Astrocyte (in vitro differentiated cells and primary cell): ENCODE measurements around the gene IP6K2. TPM values are rescaled to one million over a fixed set of nuclear protein-coding genes. Genes with fewer than 3 reads are reported as not detected.

Experiments used
- DNase-seq: peaks from one replicate; pipeline ENCODE4 v3.0.0-alpha.2; 2010; ENCODE audit warnings: low read depth
- FAIRE-seq: peaks from 2 replicates; lab custom pipeline; 2011; peaks lifted over from hg19 to GRCh38; lab: Jason Lieb, UNC
- H2AFZ ChIP-seq: 2 replicates; pipeline ENCODE4 v1.6.0; 2012; ENCODE audit warnings: low read depth, low read length, inconsistent platforms
- H3K27ac ChIP-seq: 2 replicates; pipeline ENCODE4 v1.5.1; 2011; ENCODE audit warnings: low read depth, low read length, inconsistent platforms
- H3K27me3 ChIP-seq: 2 replicates; pipeline ENCODE4 v1.6.0; 2011; ENCODE audit warnings: low read length, inconsistent platforms; ENCODE audit not compliant: insufficient read depth
- H3K36me3 ChIP-seq: 2 replicates; pipeline ENCODE4 v1.5.1; 2011; ENCODE audit warnings: low read length, inconsistent platforms; ENCODE audit not compliant: insufficient read depth
- H3K4me1 ChIP-seq: 2 replicates; pipeline ENCODE4 v1.5.1; 2011; ENCODE audit warnings: low read length, inconsistent platforms; ENCODE audit not compliant: insufficient read depth
- H3K4me2 ChIP-seq: 2 replicates; pipeline ENCODE4 v1.6.0; 2012; ENCODE audit warnings: low read length, inconsistent platforms
- H3K4me3 ChIP-seq: 2 replicates; pipeline ENCODE4 v1.5.1; 2011; ENCODE audit warnings: low read depth, mild to moderate bottlenecking, low read length, inconsistent platforms; ENCODE audit not compliant: insufficient read depth
- H3K79me2 ChIP-seq: 2 replicates; pipeline ENCODE4 v1.6.0; 2012; ENCODE audit warnings: mild to moderate bottlenecking, low read length, inconsistent platforms; ENCODE audit not compliant: insufficient read depth
- H3K9ac ChIP-seq: 2 replicates; pipeline ENCODE4 v1.6.0; 2012; ENCODE audit warnings: mild to moderate bottlenecking, low read length, inconsistent platforms
- H3K9me3 ChIP-seq: 2 replicates; pipeline ENCODE4 v1.5.1; 2012; ENCODE audit warnings: low read depth, mild to moderate bottlenecking, low read length, inconsistent platforms; ENCODE audit not compliant: insufficient read depth
- H4K20me1 ChIP-seq: 2 replicates; pipeline ENCODE4 v1.6.0; 2012; ENCODE audit warnings: low read length, inconsistent platforms; ENCODE audit not compliant: insufficient read depth
- H3K27ac Mint-ChIP-seq: one replicate; pipeline ENCODE4 v1.8.0; 2021; ENCODE audit warnings: mild to moderate bottlenecking, mixed read lengths; ENCODE audit not compliant: unreplicated experiment
- H3K27me3 Mint-ChIP-seq: one replicate; pipeline ENCODE4 v1.8.0; 2021; ENCODE audit warnings: low read depth, mixed read lengths; ENCODE audit not compliant: unreplicated experiment
- H3K36me3 Mint-ChIP-seq: one replicate; pipeline ENCODE4 v1.8.0; 2021; ENCODE audit warnings: low read depth, mixed read lengths; ENCODE audit not compliant: unreplicated experiment
- H3K4me1 Mint-ChIP-seq: one replicate; pipeline ENCODE4 v1.8.0; 2021; ENCODE audit warnings: low read depth, mixed read lengths; ENCODE audit not compliant: unreplicated experiment
- H3K4me3 Mint-ChIP-seq: one replicate; pipeline ENCODE4 v1.8.0; 2021; ENCODE audit warnings: mild to moderate bottlenecking, moderate library complexity, mixed read lengths; ENCODE audit not compliant: unreplicated experiment
- H3K9me3 Mint-ChIP-seq: one replicate; pipeline ENCODE4 v1.8.0; 2021; ENCODE audit warnings: mild to moderate bottlenecking, mixed read lengths; ENCODE audit not compliant: unreplicated experiment
- CTCF ChIP-seq: IDR thresholded peaks from 2 replicates; pipeline ENCODE4 v1.5.1; 2011; ENCODE audit warnings: low read depth, mild to moderate bottlenecking, inconsistent platforms, low read length, moderate library complexity; ENCODE audit not compliant: insufficient read depth
- EZH2 ChIP-seq: IDR thresholded peaks from 2 replicates; pipeline ENCODE4 v1.6.1; 2012; ENCODE audit warnings: mild to moderate bottlenecking, low read length, inconsistent platforms; ENCODE audit not compliant: insufficient read depth
- total RNA-seq: library from RNA; stranded (reverse); gene quantifications from 2 replicates; pipeline ENCODE4 v1.2.1, GENCODE V29; 2021

IP6K2 gene
- total RNA-seq, 1 donor from 2014 or later: 104 TPM

DNA sequence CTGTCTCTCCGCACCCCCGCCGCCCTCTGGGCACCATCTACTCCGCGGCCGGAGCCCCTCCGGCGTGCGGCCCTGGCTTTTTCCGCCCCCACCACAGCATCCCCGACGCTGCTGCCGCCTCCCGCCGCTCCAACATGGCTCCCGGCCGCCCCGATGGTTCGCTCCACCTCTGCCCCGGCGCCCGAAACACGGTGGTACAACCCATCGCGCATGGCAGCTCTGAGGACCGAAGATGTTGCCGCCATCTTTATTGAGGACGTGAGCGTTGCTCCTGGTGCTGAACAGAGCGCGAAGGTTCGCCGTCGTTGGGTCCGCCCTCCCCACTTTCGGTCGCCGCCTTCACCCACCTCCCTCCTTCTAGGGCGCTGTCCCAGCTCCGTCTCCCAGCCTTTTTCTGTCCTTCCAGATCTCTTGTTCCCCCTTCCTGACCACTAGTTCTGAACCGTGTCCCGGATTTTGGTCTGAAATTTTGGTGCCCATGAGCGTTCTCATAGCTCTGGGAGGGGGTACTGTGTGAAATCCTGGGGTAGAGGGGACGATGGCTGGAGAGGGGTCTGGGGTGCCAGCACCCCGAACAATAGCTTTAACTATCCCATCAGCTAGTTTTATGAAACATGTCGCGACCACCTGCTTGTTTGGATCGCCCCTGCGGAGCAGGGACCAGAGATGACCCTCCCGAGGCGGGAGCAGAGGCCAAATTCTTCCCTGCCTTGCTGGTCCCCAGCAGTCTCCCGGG lies 54.1 kb downstream of the IP6K2 start, which contains the start of gene CELSR3:
Gene CELSR3 (minus strand): TSS at position 134 of the 736 bp plus-strand sequence. CDS start 252 bp downstream, outside the sequence.
- Histone ChIP-seq H3K4me2 (peak within 1 kb of the TSS; percentile 97), H3K4me1 (peaks cover 15% of the 10 kb centered on the region), H3K79me2 (no peaks in the 10 kb centered on the region), H3K27me3 (no peaks in the 10 kb centered on the region), H4K20me1 (peaks cover 4% of the 10 kb centered on the region), H3K36me3 (no peaks in the 10 kb centered on the region), H2AFZ (peak within 1 kb of the TSS; percentile 89), H3K4me3 (peak within 1 kb of the TSS; percentile 65), H3K9me3 (peaks cover 5% of the 10 kb centered on the region), H3K9ac (peak within 1 kb of the TSS; percentile 90), H3K27ac (peak within 1 kb of the TSS; percentile 95)
- Mint-ChIP-seq H3K36me3 (peaks cover 26% of the 10 kb centered on the region), H3K9me3 (peaks cover 9% of the 10 kb centered on the region), H3K4me1 (peaks cover 2% of the 10 kb centered on the region), H3K4me3 (peak within 1 kb of the TSS; percentile 93), H3K27me3 (no peaks in the 10 kb centered on the region), H3K27ac (peak within 1 kb of the TSS; percentile 100)
- TF ChIP-seq EZH2: no peak
- TF ChIP-seq CTCF: no peak
- FAIRE-seq (peak; percentile 39), DNase-seq (peak; percentile 84)

DNA sequence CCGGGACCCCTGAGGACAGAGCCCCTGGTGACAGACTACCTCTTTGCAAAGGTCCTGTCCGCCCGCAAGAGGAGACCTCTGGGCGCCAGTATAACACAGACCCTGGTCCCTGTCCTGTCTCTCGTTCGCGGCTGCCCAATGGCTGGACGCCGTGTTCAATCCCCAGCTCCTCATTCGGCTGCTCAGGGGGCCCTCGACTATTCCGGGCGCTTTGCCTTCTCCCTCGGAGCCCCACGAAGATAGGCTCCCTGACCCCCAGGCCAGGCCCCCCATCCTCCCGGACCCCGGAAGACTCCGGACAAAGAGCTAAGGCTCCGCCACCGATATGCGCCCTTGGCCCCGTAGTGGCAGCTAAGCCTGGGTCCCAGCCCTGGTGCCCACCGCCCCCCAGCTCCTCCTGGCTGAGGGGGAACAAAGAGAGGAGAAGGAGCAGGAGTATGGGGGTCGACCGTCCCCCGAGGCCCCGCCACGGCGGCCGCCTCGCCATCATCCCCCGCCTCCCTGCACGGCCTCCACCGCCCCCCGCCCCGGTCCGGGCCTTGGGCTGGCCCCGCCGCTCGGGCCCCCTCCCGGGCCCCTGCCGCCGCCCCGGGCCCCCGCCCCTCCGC lies 54.8 kb downstream of the IP6K2 start:
- H3K4me2 ChIP-seq: peak overlapping the region; percentile 97
- no peak overlapping the region for H3K9ac ChIP-seq

More for the DNA sequence above, 54.8 kb downstream of the IP6K2 start:
- TF ChIP-seq CTCF: no peak
- TF ChIP-seq EZH2: no peak
- Mint-ChIP-seq H3K36me3 (peaks cover 30% of the 10 kb centered on the region), H3K9me3 (peaks cover 9% of the 10 kb centered on the region), H3K27me3 (no peaks in the 10 kb centered on the region), H3K4me1 (peaks cover 2% of the 10 kb centered on the region), H3K27ac (no peak overlapping the region), H3K4me3 (peak overlapping the region; percentile 82)
- Histone ChIP-seq H4K20me1 (peaks cover 4% of the 10 kb centered on the region), H3K27me3 (no peaks in the 10 kb centered on the region), H3K36me3 (no peaks in the 10 kb centered on the region), H2AFZ (no peak overlapping the region), H3K9me3 (peaks cover 5% of the 10 kb centered on the region), H3K27ac (no peak overlapping the region), H3K4me3 (no peak overlapping the region), H3K79me2 (no peaks in the 10 kb centered on the region), H3K4me1 (peaks cover 15% of the 10 kb centered on the region)
- FAIRE-seq (no peak), DNase-seq (no peak)
